Mammary microvascular endothelial cell (primary cell): ENCODE data around the gene UMODL1. TPM values are rescaled to one million over a fixed set of nuclear protein-coding genes. Genes with fewer than 3 reads are reported as not detected.

Source experiments
- total RNA-seq: library from RNA; depleted of rRNA; stranded (reverse); fragments of >200 nt; gene quantifications from 2 replicates; pipeline ENCODE4 v1.2.3, GENCODE V29; 2015

Gene UMODL1, protein sequence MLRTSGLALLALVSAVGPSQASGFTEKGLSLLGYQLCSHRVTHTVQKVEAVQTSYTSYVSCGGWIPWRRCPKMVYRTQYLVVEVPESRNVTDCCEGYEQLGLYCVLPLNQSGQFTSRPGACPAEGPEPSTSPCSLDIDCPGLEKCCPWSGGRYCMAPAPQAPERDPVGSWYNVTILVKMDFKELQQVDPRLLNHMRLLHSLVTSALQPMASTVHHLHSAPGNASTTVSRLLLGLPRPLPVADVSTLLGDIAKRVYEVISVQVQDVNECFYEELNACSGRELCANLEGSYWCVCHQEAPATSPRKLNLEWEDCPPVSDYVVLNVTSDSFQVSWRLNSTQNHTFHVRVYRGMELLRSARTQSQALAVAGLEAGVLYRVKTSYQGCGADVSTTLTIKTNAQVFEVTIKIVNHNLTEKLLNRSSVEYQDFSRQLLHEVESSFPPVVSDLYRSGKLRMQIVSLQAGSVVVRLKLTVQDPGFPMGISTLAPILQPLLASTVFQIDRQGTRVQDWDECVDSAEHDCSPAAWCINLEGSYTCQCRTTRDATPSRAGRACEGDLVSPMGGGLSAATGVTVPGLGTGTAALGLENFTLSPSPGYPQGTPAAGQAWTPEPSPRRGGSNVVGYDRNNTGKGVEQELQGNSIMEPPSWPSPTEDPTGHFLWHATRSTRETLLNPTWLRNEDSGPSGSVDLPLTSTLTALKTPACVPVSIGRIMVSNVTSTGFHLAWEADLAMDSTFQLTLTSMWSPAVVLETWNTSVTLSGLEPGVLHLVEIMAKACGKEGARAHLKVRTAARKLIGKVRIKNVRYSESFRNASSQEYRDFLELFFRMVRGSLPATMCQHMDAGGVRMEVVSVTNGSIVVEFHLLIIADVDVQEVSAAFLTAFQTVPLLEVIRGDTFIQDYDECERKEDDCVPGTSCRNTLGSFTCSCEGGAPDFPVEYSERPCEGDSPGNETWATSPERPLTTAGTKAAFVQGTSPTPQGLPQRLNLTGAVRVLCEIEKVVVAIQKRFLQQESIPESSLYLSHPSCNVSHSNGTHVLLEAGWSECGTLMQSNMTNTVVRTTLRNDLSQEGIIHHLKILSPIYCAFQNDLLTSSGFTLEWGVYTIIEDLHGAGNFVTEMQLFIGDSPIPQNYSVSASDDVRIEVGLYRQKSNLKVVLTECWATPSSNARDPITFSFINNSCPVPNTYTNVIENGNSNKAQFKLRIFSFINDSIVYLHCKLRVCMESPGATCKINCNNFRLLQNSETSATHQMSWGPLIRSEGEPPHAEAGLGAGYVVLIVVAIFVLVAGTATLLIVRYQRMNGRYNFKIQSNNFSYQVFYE
- total RNA-seq, result not detected in 2 replicates

DNA sequence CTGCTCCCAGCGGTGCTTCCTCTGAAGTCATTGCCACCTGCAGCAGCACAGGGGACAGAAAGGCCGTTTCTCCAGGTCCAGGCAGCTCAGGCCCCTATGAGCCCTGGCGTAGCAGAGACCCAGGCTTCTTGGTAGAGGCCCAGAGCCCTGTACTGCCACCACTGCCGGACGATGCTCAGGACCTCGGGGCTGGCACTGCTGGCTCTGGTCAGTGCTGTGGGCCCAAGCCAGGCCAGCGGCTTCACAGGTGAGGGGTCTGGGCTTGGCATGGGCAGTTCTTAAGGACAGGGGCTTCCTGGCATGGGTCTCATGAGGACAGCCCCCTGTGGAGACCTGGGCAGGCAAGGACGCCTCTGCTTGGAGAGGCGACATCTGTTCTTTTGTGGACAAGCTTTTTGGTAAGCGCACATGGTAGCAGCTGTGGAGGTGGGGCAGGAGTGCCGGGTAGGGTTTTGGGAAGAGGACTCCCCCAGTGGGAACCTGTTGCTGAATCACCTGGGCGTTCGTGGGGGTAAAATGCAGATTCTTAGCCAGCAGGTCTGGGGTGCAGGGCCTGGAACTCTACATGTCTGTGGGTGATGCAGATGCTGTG, at the start of gene UMODL1:
Gene UMODL1, plus strand, starts transcription at position 172 of the 592 bp plus-strand sequence. Its CDS starts 0 bp downstream, at position 172.

Other genes with a start within 250 kb of the UMODL1 start
- 2.9 and 3.5 TPM in 2 replicates for gene PRDM15, start 192.0 kb upstream of the UMODL1 start, total RNA-seq
- 20.4 and 30.1 TPM in 2 replicates for gene C2CD2, start 117.3 kb upstream of the UMODL1 start, total RNA-seq
- 6.1 and 6.3 TPM in 2 replicates for gene ZBTB21, start 61.0 kb upstream of the UMODL1 start, total RNA-seq
- gene ABCG1, start 147.8 kb downstream of the UMODL1 start, total RNA-seq, result 13.3 and 17.9 TPM in 2 replicates
- gene TFF3, start 244.1 kb downstream of the UMODL1 start, total RNA-seq, result 13.9 and 14.9 TPM in 2 replicates